BJ (cell line): ENCODE measurements around the gene GDPD2. TPM values are rescaled to one million over a fixed set of nuclear protein-coding genes. Genes with fewer than 3 reads are reported as not detected.

ENCODE experiments used
- CTCF ChIA-PET: fragments of 350-600 bp; formaldehyde crosslinking; extraction: SDS; loops from one replicate; lab custom pipeline; 2021; ENCODE audit warnings: antibody characterized with exemption, inconsistent platforms; lab: Yijun Ruan, JAX
- POLR2A ChIA-PET: fragments of 300-600 bp; sonication (Branson Sonifier 250); formaldehyde crosslinking; extraction: SDS; loops from one replicate; lab custom pipeline; 2021; ENCODE audit warnings: antibody characterized with exemption; lab: Charles Lee
- DNase-seq: peaks from one replicate; pipeline ENCODE4 v3.0.0-alpha.2; 2011; ENCODE audit warnings: low read depth
- H3K27me3 ChIP-seq: 2 replicates; pipeline ENCODE4 v1.6.0; 2011; ENCODE audit warnings: low read length; ENCODE audit not compliant: control insufficient read depth, insufficient read depth
- H3K36me3 ChIP-seq: 2 replicates; pipeline ENCODE4 v1.5.1; 2011; ENCODE audit warnings: low read length; ENCODE audit not compliant: control insufficient read depth, insufficient read depth
- H3K4me3 ChIP-seq: 2 replicates; pipeline ENCODE4 v1.5.1; 2011; ENCODE audit warnings: low read depth, mild to moderate bottlenecking, control low read depth, low read length
- polyA plus RNA-seq: library from polyadenylated mRNA; depleted of rRNA; stranded (reverse); fragments of >200 nt; gene quantifications from 2 replicates; pipeline ENCODE4 v1.2.3, GENCODE V29; 2011
- TF ChIP-seq, protein P1 (sequence below): IDR thresholded peaks from 2 replicates; pipeline ENCODE4 v1.5.1; 2011; ENCODE audit warnings: low read depth, mild to moderate bottlenecking, control low read depth, inconsistent platforms, low read length, moderate library complexity; ENCODE audit not compliant: insufficient read depth

GDPD2 gene
- polyA plus RNA-seq, 1 experiment = not detected

- ChIA-PET POLR2A (no interaction called here), CTCF (interaction anchor here (1.2 to 2.1 kb wide), 2 partner anchors 27 to 98 kb away, joined by 4 to 5 read pairs; no protein-coding TSS in a partner anchor)
- H3K4me3 ChIP-seq = peak overlapping the region; percentile 56
- no peak for DNase-seq
- no peaks in the 10 kb centered on the region for H3K27me3 ChIP-seq
- no peaks in the 10 kb centered on the region for H3K36me3 ChIP-seq
- TF ChIP-seq, protein P1, sequence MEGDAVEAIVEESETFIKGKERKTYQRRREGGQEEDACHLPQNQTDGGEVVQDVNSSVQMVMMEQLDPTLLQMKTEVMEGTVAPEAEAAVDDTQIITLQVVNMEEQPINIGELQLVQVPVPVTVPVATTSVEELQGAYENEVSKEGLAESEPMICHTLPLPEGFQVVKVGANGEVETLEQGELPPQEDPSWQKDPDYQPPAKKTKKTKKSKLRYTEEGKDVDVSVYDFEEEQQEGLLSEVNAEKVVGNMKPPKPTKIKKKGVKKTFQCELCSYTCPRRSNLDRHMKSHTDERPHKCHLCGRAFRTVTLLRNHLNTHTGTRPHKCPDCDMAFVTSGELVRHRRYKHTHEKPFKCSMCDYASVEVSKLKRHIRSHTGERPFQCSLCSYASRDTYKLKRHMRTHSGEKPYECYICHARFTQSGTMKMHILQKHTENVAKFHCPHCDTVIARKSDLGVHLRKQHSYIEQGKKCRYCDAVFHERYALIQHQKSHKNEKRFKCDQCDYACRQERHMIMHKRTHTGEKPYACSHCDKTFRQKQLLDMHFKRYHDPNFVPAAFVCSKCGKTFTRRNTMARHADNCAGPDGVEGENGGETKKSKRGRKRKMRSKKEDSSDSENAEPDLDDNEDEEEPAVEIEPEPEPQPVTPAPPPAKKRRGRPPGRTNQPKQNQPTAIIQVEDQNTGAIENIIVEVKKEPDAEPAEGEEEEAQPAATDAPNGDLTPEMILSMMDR = no peak
Observed at GRCh38 chrX:70455366-70456202, 32.5 kb downstream of the GDPD2 start.

GRCh38 chrX:70456256-70456655 lies 33.1 kb downstream of the GDPD2 start:
- CTCF ChIA-PET = interaction anchor here (2.1 kb wide), 1 partner anchor 97 kb away, joined by 5 read pairs; no protein-coding TSS in a partner anchor
- Histone ChIP-seq H3K36me3 (no peaks in the 10 kb centered on the region), H3K4me3 (no peak overlapping the region; the same call in 1 of the 2 replicates), H3K27me3 (no peaks in the 10 kb centered on the region)
- no peak for DNase-seq
- TF ChIP-seq, protein P1 = no peak
- POLR2A ChIA-PET = no interaction called here

- POLR2A ChIA-PET = no interaction called here
- CTCF ChIA-PET = interaction anchor here (0.6 to 1.4 kb wide), 2 partner anchors 9 to 45 kb away, joined by 3 read pairs; no protein-coding TSS in a partner anchor
- Histone ChIP-seq H3K27me3 (no peaks in the 10 kb centered on the region), H3K36me3 (no peaks in the 10 kb centered on the region), H3K4me3 (no peak overlapping the region)
- no peak for DNase-seq
- TF ChIP-seq, protein P1 = no peak
Observed at GRCh38 chrX:70461026-70461425, 37.9 kb downstream of the GDPD2 start.

GRCh38 chrX:70464051-70464450 lies 40.9 kb downstream of the GDPD2 start:
- DNase-seq = no peak
- Histone ChIP-seq H3K36me3 (no peaks in the 10 kb centered on the region), H3K27me3 (no peaks in the 10 kb centered on the region), H3K4me3 (no peak overlapping the region)
- CTCF ChIA-PET = no interaction called here
- TF ChIP-seq, protein P1 = no peak
- POLR2A ChIA-PET = no interaction called here

DNA sequence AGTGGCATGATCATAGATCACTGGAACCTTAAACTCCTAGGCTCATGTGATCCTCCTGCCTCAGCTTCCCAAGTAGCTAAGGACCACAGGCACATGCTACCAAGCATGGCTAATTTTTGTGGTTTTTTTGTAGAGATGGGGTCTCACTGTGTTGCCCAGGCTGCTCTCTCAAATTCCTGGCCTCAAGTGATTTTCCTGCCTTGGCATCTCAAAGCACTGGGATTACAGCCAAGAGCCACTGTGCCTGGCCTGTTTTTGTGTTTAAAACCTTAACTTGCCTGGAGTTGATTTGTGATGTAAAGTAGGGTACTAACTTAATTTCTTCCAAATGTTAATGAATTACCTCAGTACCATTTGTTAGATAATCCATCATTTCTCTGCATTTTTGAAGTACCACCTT lies 43.9 kb downstream of the GDPD2 start:
- Histone ChIP-seq H3K36me3 (no peaks in the 10 kb centered on the region), H3K4me3 (no peak overlapping the region), H3K27me3 (no peaks in the 10 kb centered on the region)
- CTCF ChIA-PET = no interaction called here
- DNase-seq = no peak
- POLR2A ChIA-PET = no interaction called here
- TF ChIP-seq, protein P1 = no peak
